DND-41 (cell line): ENCODE data around the gene DENND2D.

Source experiments
- EZH2 ChIP-seq: IDR thresholded peaks from 3 replicates; pipeline ENCODE4 v1.6.1; 2012; ENCODE audit warnings: borderline replicate concordance, low read depth, mild to moderate bottlenecking, moderate library complexity, low read length, inconsistent platforms; ENCODE audit not compliant: severe bottlenecking
- TF ChIP-seq, protein P1 (sequence below): IDR thresholded peaks from 2 replicates; pipeline ENCODE4 v1.5.1; 2012; ENCODE audit warnings: borderline replicate concordance, low read length, moderate library complexity, mild to moderate bottlenecking; ENCODE audit not compliant: poor library complexity, severe bottlenecking; ENCODE audit errors: extremely low read depth

DNA sequence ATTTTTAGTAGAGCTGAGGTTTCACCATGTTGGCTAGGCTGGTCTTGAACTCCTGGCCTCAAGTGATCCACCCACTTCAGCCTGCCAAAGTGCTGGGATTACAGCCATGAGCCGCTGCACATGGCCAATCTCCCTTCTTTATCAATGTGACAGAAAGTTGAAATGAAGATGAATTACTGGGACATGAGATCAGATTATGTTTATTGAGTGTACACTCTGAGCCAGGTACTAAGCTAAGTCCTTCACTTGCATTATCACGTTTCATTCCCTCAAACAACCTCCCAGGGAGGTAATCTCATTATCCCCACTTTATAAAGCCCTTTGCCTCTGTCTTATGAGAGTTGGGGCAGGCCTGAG, 20.8 kb upstream of the DENND2D start:
- TF ChIP-seq, protein P1, sequence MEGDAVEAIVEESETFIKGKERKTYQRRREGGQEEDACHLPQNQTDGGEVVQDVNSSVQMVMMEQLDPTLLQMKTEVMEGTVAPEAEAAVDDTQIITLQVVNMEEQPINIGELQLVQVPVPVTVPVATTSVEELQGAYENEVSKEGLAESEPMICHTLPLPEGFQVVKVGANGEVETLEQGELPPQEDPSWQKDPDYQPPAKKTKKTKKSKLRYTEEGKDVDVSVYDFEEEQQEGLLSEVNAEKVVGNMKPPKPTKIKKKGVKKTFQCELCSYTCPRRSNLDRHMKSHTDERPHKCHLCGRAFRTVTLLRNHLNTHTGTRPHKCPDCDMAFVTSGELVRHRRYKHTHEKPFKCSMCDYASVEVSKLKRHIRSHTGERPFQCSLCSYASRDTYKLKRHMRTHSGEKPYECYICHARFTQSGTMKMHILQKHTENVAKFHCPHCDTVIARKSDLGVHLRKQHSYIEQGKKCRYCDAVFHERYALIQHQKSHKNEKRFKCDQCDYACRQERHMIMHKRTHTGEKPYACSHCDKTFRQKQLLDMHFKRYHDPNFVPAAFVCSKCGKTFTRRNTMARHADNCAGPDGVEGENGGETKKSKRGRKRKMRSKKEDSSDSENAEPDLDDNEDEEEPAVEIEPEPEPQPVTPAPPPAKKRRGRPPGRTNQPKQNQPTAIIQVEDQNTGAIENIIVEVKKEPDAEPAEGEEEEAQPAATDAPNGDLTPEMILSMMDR = no peak
- no peak for TF ChIP-seq EZH2
